ENCODE results near the gene NRG3.
A peak's percentile ranks its signal among the peaks of the same experiment; 100 is the strongest.

The NRG3 gene

DNA sequence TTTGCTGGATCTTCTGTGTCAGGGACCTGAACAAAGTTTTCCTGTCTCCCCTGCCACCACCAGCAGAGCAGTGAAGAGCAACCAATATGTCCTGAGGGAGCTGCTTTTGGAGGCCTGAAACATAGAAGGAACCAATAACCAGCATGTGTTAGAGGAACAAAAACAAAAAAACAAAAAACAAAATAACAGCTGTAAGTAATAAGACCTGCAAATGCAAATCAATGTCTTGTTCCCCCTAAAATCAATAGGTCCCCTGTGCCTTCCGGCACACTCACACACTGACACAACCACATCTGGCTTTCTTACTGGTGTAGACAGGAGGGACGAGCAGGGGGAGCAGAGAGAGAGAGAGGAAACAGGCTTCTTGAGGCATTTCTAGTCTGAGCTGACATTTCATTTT lies 94.1 kb downstream of the NRG3 start:
- TF ChIP-seq, protein P1, sequence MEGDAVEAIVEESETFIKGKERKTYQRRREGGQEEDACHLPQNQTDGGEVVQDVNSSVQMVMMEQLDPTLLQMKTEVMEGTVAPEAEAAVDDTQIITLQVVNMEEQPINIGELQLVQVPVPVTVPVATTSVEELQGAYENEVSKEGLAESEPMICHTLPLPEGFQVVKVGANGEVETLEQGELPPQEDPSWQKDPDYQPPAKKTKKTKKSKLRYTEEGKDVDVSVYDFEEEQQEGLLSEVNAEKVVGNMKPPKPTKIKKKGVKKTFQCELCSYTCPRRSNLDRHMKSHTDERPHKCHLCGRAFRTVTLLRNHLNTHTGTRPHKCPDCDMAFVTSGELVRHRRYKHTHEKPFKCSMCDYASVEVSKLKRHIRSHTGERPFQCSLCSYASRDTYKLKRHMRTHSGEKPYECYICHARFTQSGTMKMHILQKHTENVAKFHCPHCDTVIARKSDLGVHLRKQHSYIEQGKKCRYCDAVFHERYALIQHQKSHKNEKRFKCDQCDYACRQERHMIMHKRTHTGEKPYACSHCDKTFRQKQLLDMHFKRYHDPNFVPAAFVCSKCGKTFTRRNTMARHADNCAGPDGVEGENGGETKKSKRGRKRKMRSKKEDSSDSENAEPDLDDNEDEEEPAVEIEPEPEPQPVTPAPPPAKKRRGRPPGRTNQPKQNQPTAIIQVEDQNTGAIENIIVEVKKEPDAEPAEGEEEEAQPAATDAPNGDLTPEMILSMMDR (conservative IDR thresholded peaks at IDR 0.05; ENCODE audit: low read depth, low read length): no peak
- no peak for DNase-seq (ENCODE audit: low read depth)
- no peak overlapping the region for H3K4me3 ChIP-seq (ENCODE audit: low read depth, low read length)

GRCh38 chr10:81978238-81978637 lies 103.2 kb downstream of the NRG3 start:
- DNase-seq (ENCODE audit: low read depth): peak; percentile 50
- no peak overlapping the region for H3K4me3 ChIP-seq (ENCODE audit: low read depth, low read length)
- TF ChIP-seq, protein P1 (conservative IDR thresholded peaks at IDR 0.05; ENCODE audit: low read depth, low read length): no peak

- TF ChIP-seq, protein P1 (conservative IDR thresholded peaks at IDR 0.05; ENCODE audit: low read depth, low read length): no peak
- no peak overlapping the region for H3K4me3 ChIP-seq (ENCODE audit: low read depth, low read length)
- no peak for DNase-seq (ENCODE audit: low read depth)
Observed at GRCh38 chr10:81981724-81982123, 106.7 kb downstream of the NRG3 start.

DNA sequence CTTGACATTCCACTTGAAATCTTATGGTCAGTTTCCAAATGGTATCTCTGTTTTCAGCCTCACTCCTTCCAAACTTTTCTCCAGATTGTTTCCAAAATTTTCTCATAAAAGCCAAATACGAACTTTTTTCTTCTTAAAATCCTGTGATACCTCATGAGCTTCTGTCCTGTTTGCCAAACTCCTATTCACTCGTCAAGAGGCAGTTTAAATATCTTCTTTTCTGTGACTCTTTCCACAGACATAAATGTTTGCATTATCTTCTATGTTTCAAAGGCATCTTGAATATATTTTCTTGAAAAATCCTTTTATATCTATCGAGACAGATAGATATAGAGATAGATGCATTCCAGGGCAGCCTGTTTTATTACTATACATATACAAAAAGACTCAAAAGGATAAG lies 109.4 kb downstream of the NRG3 start:
- TF ChIP-seq, protein P1 (conservative IDR thresholded peaks at IDR 0.05; ENCODE audit: low read depth, low read length): no peak
- DNase-seq (ENCODE audit: low read depth): no peak
- no peak overlapping the region for H3K4me3 ChIP-seq (ENCODE audit: low read depth, low read length)

DNA sequence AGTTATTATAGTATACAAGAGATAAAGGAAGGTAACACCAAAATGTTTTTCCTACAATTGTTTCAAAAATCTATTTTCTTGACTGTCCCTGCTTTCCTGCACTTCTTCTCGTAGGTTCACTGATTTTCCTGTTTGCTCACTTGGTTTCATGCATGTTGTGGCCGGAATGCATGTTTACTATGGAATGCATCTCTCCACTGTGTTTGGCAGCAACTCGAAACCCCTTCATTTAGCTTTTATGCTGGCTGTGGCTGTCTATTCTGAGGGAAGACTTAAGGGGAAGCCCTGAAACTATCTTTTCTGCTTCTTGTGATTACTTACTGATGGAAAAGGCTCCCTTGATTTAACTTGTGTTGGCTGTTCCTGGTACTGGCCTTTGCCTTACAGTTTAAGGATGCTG lies 120.3 kb downstream of the NRG3 start:
- DNase-seq (ENCODE audit: low read depth): no peak
- TF ChIP-seq, protein P1 (conservative IDR thresholded peaks at IDR 0.05; ENCODE audit: low read depth, low read length): no peak

GRCh38 chr10:81996927-81997326 lies 121.9 kb downstream of the NRG3 start:
- DNase-seq (ENCODE audit: low read depth): no peak
- H3K4me3 ChIP-seq (ENCODE audit: low read depth, low read length): no peak overlapping the region
- TF ChIP-seq, protein P1 (conservative IDR thresholded peaks at IDR 0.05; ENCODE audit: low read depth, low read length): no peak

More for the DNA sequence above, 120.3 kb downstream of the NRG3 start:
- H3K4me3 ChIP-seq (ENCODE audit: low read depth, low read length): no peak overlapping the region

DNA sequence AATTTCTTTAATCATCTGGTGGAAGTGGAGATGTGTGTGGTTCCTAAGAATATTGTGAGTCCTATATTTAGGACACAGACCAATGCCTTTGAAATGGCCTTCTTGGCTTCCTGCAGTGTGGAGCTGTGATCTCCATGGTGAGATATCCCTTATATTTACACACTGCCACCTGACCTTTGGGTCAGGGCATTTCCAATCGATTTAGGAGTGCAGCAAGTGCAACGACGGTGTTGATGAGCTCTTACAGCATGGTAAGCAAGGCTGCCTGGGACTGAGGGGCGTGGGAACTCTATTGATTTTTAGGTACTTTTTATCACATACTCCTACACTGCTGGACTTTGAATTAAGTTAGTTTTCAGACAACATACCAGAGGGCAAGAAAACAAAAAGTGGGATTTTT lies 146.0 kb downstream of the NRG3 start:
- TF ChIP-seq, protein P1 (conservative IDR thresholded peaks at IDR 0.05; ENCODE audit: low read depth, low read length): no peak

More for the DNA sequence above, 146.0 kb downstream of the NRG3 start:
- no peak for DNase-seq (ENCODE audit: low read depth)
- no peak overlapping the region for H3K4me3 ChIP-seq (ENCODE audit: low read depth, low read length)

All from choroid plexus epithelial cell (primary cell).